Hepatocyte (in vitro differentiated cells): ENCODE results near the gene MEF2C. TPM values are rescaled to one million over a fixed set of nuclear protein-coding genes. Genes with fewer than 3 reads are reported as not detected.

ENCODE experiments used
- DNase-seq: peaks from one replicate; pipeline ENCODE4 v3.0.0-alpha.2; 2016; ENCODE audit warnings: low spot score
- H2AFZ ChIP-seq: fragments of 200-600 bp; sonication (generic); 2 replicates; pipeline ENCODE4 v1.6.0; 2016; ENCODE audit warnings: antibody characterized with exemption, mild to moderate bottlenecking
- H3K27ac ChIP-seq: fragments of 200-600 bp; sonication (generic); 2 replicates; pipeline ENCODE4 v1.5.1; 2016; ENCODE audit warnings: mild to moderate bottlenecking
- H3K27me3 ChIP-seq: fragments of 200-600 bp; sonication (generic); 2 replicates; pipeline ENCODE4 v1.6.1; 2016
- H3K36me3 ChIP-seq: fragments of 200-600 bp; sonication (generic); replicated peaks from 2 replicates; pipeline ENCODE4 v1.5.1; 2016; ENCODE audit warnings: low read depth; ENCODE audit not compliant: insufficient read depth
- H3K4me1 ChIP-seq: fragments of 200-600 bp; sonication (generic); 2 replicates; pipeline ENCODE4 v1.5.1; 2016; ENCODE audit warnings: mild to moderate bottlenecking, moderate library complexity; ENCODE audit not compliant: insufficient read depth
- H3K4me2 ChIP-seq: fragments of 200-600 bp; sonication (generic); 2 replicates; pipeline ENCODE4 v1.6.0; 2016
- H3K4me3 ChIP-seq: fragments of 200-600 bp; sonication (generic); 2 replicates; pipeline ENCODE4 v1.5.1; 2016; ENCODE audit warnings: mild to moderate bottlenecking
- H3K79me2 ChIP-seq: fragments of 200-600 bp; sonication (generic); 2 replicates; pipeline ENCODE4 v1.6.0; 2017; ENCODE audit warnings: mild to moderate bottlenecking
- H3K9me2 ChIP-seq: fragments of 200-600 bp; sonication (generic); replicated peaks from 2 replicates; pipeline ENCODE4 v1.6.0; 2017; ENCODE audit warnings: mild to moderate bottlenecking; ENCODE audit not compliant: insufficient read depth
- H3K9me3 ChIP-seq: fragments of 200-600 bp; sonication (generic); 2 replicates; pipeline ENCODE4 v1.5.1; 2016; ENCODE audit warnings: low read depth, mild to moderate bottlenecking
- H4K20me1 ChIP-seq: fragments of 200-600 bp; sonication (generic); 2 replicates; pipeline ENCODE4 v1.6.0; 2016; ENCODE audit warnings: mild to moderate bottlenecking; ENCODE audit not compliant: insufficient read depth, poor library complexity, severe bottlenecking
- CTCF ChIP-seq: fragments of 200-600 bp; sonication (generic); IDR thresholded peaks from 2 replicates; pipeline ENCODE4 v1.5.1; 2016; ENCODE audit warnings: antibody characterized with exemption, mild to moderate bottlenecking; ENCODE audit not compliant: poor library complexity
- EZH2 ChIP-seq: fragments of 200-600 bp; sonication (generic); IDR thresholded peaks from 2 replicates; pipeline ENCODE4 v1.6.1; 2016; ENCODE audit warnings: antibody characterized with exemption, mild to moderate bottlenecking, borderline replicate concordance
- EZH2phosphoT487 ChIP-seq: fragments of 200-600 bp; sonication (generic); IDR thresholded peaks from one replicate; pipeline ENCODE4 v1.6.1; 2018; ENCODE audit warnings: antibody characterized with exemption, mild to moderate bottlenecking, low read depth, moderate library complexity; ENCODE audit not compliant: unreplicated experiment, severe bottlenecking
- WGBS: methylation state at CpG from one replicate; pipeline ENCODE4 v1.1.6; 2016; ENCODE audit warnings: low lambda C conversion rate; ENCODE audit errors: missing lambda C conversion rate; 5-methylcytosine and 5-hydroxymethylcytosine counted together
- polyA plus RNA-seq: library from polyadenylated mRNA; unstranded; fragments of >200 nt; fragmentation: Nextera tagmentation; extraction: Ambion mirVana; gene quantifications from 2 replicates; pipeline ENCODE4 v1.2.1, GENCODE V29; 2016
- total RNA-seq: library from RNA; depleted of rRNA; stranded (reverse); fragments of >200 nt; gene quantifications from 2 replicates; pipeline ENCODE4 v1.2.3, GENCODE V29; 2014

MEF2C gene
- total and polyA plus RNA-seq, 2 experiments from 2014 or later = 5.9 to 14.6 TPM

DNA sequence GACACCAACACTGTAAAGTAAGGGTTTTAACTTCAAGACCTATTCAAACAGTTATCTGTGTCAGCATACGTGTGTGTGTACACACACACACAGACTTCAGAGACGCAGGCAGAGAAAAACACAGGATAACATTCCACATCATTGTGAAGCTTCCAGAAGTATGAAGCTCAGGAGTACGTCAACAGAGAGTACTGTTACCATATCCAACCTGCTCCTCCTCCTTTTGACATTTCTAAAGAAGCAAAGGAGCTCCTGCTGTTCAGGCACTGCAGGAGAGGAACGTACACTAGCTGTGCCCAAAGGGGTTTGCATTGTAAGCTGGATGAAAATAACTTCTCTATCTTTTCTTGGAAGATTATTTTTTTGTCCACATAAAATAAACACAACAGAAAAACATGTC is 180.7 kb downstream of the MEF2C start:
- WGBS = 55% methylated on average over 4 of the region's 4 CpGs
- peaks cover 30% of the 10 kb centered on the region for H3K27me3 ChIP-seq
- TF ChIP-seq EZH2phosphoT487 (no peak), CTCF (no peak), EZH2 (no peak)
- H3K27ac ChIP-seq = no peak overlapping the region
- no peaks in the 10 kb centered on the region for H3K79me2 ChIP-seq
- H3K9me3 ChIP-seq = no peaks in the 10 kb centered on the region
- H3K4me1 ChIP-seq = no peaks in the 10 kb centered on the region
- no peak overlapping the region for H2AFZ ChIP-seq
- H3K4me3 ChIP-seq = no peak overlapping the region
- no peaks in the 10 kb centered on the region for H4K20me1 ChIP-seq
- no peaks in the 10 kb centered on the region for H3K9me2 ChIP-seq
- H3K4me2 ChIP-seq = no peak overlapping the region
- H3K36me3 ChIP-seq = no peaks in the 10 kb centered on the region
- DNase-seq = no peak

GRCh38 chr5:88700121-88700520 is 182.9 kb downstream of the MEF2C start:
- H3K4me1 ChIP-seq = no peaks in the 10 kb centered on the region
- H3K79me2 ChIP-seq = no peaks in the 10 kb centered on the region
- H3K27me3 ChIP-seq = peaks cover 52% of the 10 kb centered on the region
- no peak for TF ChIP-seq EZH2
- no peak for TF ChIP-seq EZH2phosphoT487
- TF ChIP-seq CTCF = no peak
- H3K9me2 ChIP-seq = no peaks in the 10 kb centered on the region
- no peak overlapping the region for H3K4me2 ChIP-seq
- no peaks in the 10 kb centered on the region for H3K36me3 ChIP-seq
- H4K20me1 ChIP-seq = no peaks in the 10 kb centered on the region
- H2AFZ ChIP-seq = no peak overlapping the region
- DNase-seq = no peak
- H3K4me3 ChIP-seq = no peak overlapping the region
- no peaks in the 10 kb centered on the region for H3K9me3 ChIP-seq
- no peak overlapping the region for H3K27ac ChIP-seq

DNA sequence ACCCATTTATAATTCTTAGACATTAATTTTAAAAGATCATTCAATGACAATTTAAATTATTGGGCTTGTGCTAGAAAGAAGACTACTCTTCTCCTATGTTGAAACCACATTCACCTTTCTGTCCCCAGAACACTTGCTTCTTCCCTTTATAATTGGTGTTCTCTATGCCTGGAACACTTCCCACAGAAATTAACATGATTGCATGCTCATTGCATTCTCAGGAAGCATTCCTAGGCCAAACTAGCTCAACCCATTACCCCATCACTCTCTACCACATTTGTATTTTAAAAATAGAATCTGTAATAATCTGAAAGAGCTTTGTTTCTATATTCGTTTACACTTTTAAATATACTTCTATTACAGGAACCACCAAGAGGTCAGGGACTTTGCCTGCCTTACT is 184.7 kb downstream of the MEF2C start:
- WGBS = 97% methylated on average over 1 of the region's 1 CpG
- Histone ChIP-seq H3K4me2 (no peak overlapping the region), H4K20me1 (no peaks in the 10 kb centered on the region), H3K36me3 (no peaks in the 10 kb centered on the region), H2AFZ (no peak overlapping the region), H3K9me3 (no peaks in the 10 kb centered on the region), H3K27ac (no peak overlapping the region), H3K79me2 (no peaks in the 10 kb centered on the region), H3K9me2 (no peaks in the 10 kb centered on the region), H3K27me3 (peaks cover 70% of the 10 kb centered on the region), H3K4me3 (no peak overlapping the region), H3K4me1 (no peaks in the 10 kb centered on the region)
- TF ChIP-seq CTCF (no peak), EZH2phosphoT487 (no peak), EZH2 (no peak)
- DNase-seq = no peak

- no peak overlapping the region for H3K4me2 ChIP-seq
- H3K27ac ChIP-seq = no peak overlapping the region
- no peaks in the 10 kb centered on the region for H3K36me3 ChIP-seq
- H3K9me3 ChIP-seq = no peaks in the 10 kb centered on the region
- peaks cover 9% of the 10 kb centered on the region for H3K4me1 ChIP-seq
- no peak overlapping the region for H2AFZ ChIP-seq
- DNase-seq = no peak
- H4K20me1 ChIP-seq = no peaks in the 10 kb centered on the region
- TF ChIP-seq CTCF = no peak
- no peak for TF ChIP-seq EZH2
- TF ChIP-seq EZH2phosphoT487 = no peak
- no peaks in the 10 kb centered on the region for H3K79me2 ChIP-seq
- H3K9me2 ChIP-seq = no peaks in the 10 kb centered on the region
- no peak overlapping the region for H3K4me3 ChIP-seq
- H3K27me3 ChIP-seq = peaks cover 88% of the 10 kb centered on the region
These were observed 186.5 kb downstream of the MEF2C start for GRCh38 chr5:88696466-88696865.
